ENCODE results near the gene GLMP. TPM values are rescaled to one million over a fixed set of nuclear protein-coding genes. Genes with fewer than 3 reads are reported as not detected.

GLMP gene
- total and polyA plus RNA-seq, 2 donors (not counting 3 experiments of a cell fraction or from before 2014, with no cell fraction given) = 84.3 to 109 TPM

DNA sequence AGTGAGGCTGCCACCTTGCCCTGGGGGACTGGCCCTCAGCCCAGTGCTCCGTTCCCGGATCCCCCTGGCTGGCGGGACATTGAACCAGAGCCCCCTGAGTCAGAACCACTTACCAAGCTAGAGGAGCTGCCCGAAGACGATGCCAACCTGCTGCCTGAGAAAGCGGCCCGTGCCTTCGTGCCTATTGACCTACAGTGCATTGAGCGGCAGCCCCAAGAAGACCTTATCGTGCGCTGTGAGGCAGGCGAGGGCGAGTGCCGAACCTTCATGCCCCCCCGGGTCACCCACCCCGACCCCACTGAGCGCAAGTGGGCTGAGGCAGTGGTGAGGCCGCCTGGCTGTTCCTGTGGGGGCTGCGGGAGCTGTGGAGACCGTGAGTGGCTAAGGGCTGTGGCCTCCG, 10.0 kb downstream of the GLMP start:
- peaks cover 14% of the 10 kb centered on the region for H3K4me1 ChIP-seq (ENCODE audit: control insufficient read depth, extremely low read depth, insufficient read depth, low read length)
- H3K79me2 ChIP-seq (ENCODE audit: control insufficient read depth, insufficient read depth, low read length) = peaks cover 21% of the 10 kb centered on the region
- H4K20me1 ChIP-seq (replicated peaks; ENCODE audit: control insufficient read depth, extremely low read depth, insufficient read depth, low read length) = peaks cover 2% of the 10 kb centered on the region
- no peaks in the 10 kb centered on the region for H3K9me3 ChIP-seq (replicated peaks; ENCODE audit: control insufficient read depth, insufficient read depth, low read length)
- H3K27me3 ChIP-seq (ENCODE audit: control insufficient read depth in 2 of 2, insufficient read depth in 2 of 2, low read length in 2 of 2) = no peaks in the 10 kb centered on the region
- TF ChIP-seq GATA2 (IDR thresholded peaks at IDR 0.05; ENCODE audit: insufficient read depth, insufficient read length, low read depth, low read length) (no peak), POLR2A (IDR thresholded peaks at IDR 0.05; ENCODE audit: low read depth, low read length) (no peak), EZH2 (IDR thresholded peaks at IDR 0.05; ENCODE audit: borderline replicate concordance, low read depth, low read length, severe bottlenecking) (no peak), MYC (IDR thresholded peaks at IDR 0.05; ENCODE audit: low read depth, low read length) (no peak), JUN (IDR thresholded peaks at IDR 0.05; ENCODE audit: borderline replicate concordance, insufficient read depth, insufficient read length, low read depth) (no peak), POLR2AphosphoS5 (IDR thresholded peaks at IDR 0.05; ENCODE audit: insufficient read depth, low read depth, low read length) (no peak), FOS (IDR thresholded peaks at IDR 0.05; ENCODE audit: borderline replicate concordance, insufficient read depth, low read length) (no peak)
- TF ChIP-seq, protein P1, sequence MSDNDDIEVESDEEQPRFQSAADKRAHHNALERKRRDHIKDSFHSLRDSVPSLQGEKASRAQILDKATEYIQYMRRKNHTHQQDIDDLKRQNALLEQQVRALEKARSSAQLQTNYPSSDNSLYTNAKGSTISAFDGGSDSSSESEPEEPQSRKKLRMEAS (IDR thresholded peaks at IDR 0.05; ENCODE audit: insufficient read depth, insufficient read length) = no peak
- no peak for DNase-seq (ENCODE audit: low read depth, low spot score)
- BruUV-seq (replicated peaks) = no TSS peak
- CTCF ChIA-PET = interaction anchor here (0.7 kb wide), 1 partner anchor 34 kb away, joined by 3 read pairs; no protein-coding TSS in a partner anchor
- POLR2A ChIA-PET = no interaction called here
- no peak overlapping the region for H3K27ac ChIP-seq (ENCODE audit: insufficient read depth, low read depth, low read length)
- peaks cover 0 to 2% of the 10 kb centered on the region in 2 experiments for H3K36me3 ChIP-seq (ENCODE audit: control insufficient read depth in 2 of 2, extremely low read depth in 1 of 2, insufficient read depth in 2 of 2, low read length in 2 of 2)
- FAIRE-seq = no peak
- H3K4me2 ChIP-seq (ENCODE audit: insufficient read depth, low read length) = no peak overlapping the region
- no peak overlapping the region for H3K4me3 ChIP-seq (replicated peaks in 1 of 3; ENCODE audit: insufficient read depth in 1 of 3, low read depth in 1 of 3, low read length in 3 of 3)
- no peak overlapping the region for H2AFZ ChIP-seq (ENCODE audit: low read depth, low read length)
- no peak overlapping the region for H3K9ac ChIP-seq (replicated peaks; ENCODE audit: extremely low read depth, insufficient read depth, low read length)
- dilution Hi-C loops (cut with MboI; ENCODE audit: extremely low pct_ligation_motif_present, low sequenced_read_pairs) (no loop called here), intact Hi-C loops (cut with micrococcal nuclease) (no loop called here)
- no peaks in the 10 kb centered on the region for H3K9me1 ChIP-seq (replicated peaks; ENCODE audit: control insufficient read depth, extremely low read depth, insufficient read depth, low read length)

DNA sequence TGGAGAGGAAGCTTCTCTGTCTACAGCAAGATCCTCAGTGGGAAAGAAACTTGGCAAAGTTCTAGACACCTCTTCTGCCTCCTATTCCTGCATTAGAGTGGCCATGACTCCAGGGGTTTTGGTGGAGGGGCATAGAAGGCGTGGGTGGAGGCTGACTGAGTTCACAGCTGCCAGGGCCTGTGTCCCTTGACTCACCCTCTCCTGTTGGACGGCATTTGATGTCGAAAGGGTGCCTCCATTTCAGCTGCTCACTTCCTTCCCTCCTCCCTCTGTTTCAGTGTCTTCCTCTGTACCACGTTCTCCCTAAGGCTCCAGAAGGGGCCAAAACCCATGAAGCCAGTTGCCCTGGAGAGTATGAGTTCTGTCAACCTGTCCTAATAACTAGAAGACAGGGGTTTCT, 10.7 kb downstream of the GLMP start:
- no peak for FAIRE-seq
- TF ChIP-seq, protein P2, sequence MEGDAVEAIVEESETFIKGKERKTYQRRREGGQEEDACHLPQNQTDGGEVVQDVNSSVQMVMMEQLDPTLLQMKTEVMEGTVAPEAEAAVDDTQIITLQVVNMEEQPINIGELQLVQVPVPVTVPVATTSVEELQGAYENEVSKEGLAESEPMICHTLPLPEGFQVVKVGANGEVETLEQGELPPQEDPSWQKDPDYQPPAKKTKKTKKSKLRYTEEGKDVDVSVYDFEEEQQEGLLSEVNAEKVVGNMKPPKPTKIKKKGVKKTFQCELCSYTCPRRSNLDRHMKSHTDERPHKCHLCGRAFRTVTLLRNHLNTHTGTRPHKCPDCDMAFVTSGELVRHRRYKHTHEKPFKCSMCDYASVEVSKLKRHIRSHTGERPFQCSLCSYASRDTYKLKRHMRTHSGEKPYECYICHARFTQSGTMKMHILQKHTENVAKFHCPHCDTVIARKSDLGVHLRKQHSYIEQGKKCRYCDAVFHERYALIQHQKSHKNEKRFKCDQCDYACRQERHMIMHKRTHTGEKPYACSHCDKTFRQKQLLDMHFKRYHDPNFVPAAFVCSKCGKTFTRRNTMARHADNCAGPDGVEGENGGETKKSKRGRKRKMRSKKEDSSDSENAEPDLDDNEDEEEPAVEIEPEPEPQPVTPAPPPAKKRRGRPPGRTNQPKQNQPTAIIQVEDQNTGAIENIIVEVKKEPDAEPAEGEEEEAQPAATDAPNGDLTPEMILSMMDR (IDR thresholded peaks at IDR 0.05; ENCODE audit: extremely low read depth in 1 of 2, insufficient read depth in 1 of 2, low read depth in 1 of 2, low read length in 2 of 2) = no peak
- TF ChIP-seq JUN (IDR thresholded peaks at IDR 0.05; ENCODE audit: borderline replicate concordance, insufficient read depth, insufficient read length, low read depth) (no peak), EZH2 (IDR thresholded peaks at IDR 0.05; ENCODE audit: borderline replicate concordance, low read depth, low read length, severe bottlenecking) (no peak), POLR2AphosphoS5 (IDR thresholded peaks at IDR 0.05; ENCODE audit: insufficient read depth, low read depth, low read length) (no peak), GATA2 (IDR thresholded peaks at IDR 0.05; ENCODE audit: insufficient read depth, insufficient read length, low read depth, low read length) (no peak), MYC (IDR thresholded peaks at IDR 0.05; ENCODE audit: low read depth, low read length) (no peak)
- Histone ChIP-seq H3K4me2 (ENCODE audit: insufficient read depth, low read length) (no peak overlapping the region), H3K4me1 (ENCODE audit: control insufficient read depth, extremely low read depth, insufficient read depth, low read length) (peaks cover 14% of the 10 kb centered on the region), H3K4me3 (replicated peaks in 1 of 3; ENCODE audit: insufficient read depth in 1 of 3, low read depth in 1 of 3, low read length in 3 of 3) (no peak overlapping the region), H3K79me2 (ENCODE audit: control insufficient read depth, insufficient read depth, low read length) (peaks cover 28% of the 10 kb centered on the region), H3K9ac (replicated peaks; ENCODE audit: extremely low read depth, insufficient read depth, low read length) (no peak overlapping the region), H3K9me1 (replicated peaks; ENCODE audit: control insufficient read depth, extremely low read depth, insufficient read depth, low read length) (no peaks in the 10 kb centered on the region), H3K36me3 (ENCODE audit: control insufficient read depth in 2 of 2, extremely low read depth in 1 of 2, insufficient read depth in 2 of 2, low read length in 2 of 2) (peaks cover 0 to 2% of the 10 kb centered on the region in 2 experiments), H2AFZ (ENCODE audit: low read depth, low read length) (no peak overlapping the region), H4K20me1 (replicated peaks; ENCODE audit: control insufficient read depth, extremely low read depth, insufficient read depth, low read length) (peaks cover 2% of the 10 kb centered on the region), H3K9me3 (replicated peaks; ENCODE audit: control insufficient read depth, insufficient read depth, low read length) (no peaks in the 10 kb centered on the region), H3K27me3 (ENCODE audit: control insufficient read depth in 2 of 2, insufficient read depth in 2 of 2, low read length in 2 of 2) (no peaks in the 10 kb centered on the region), H3K27ac (ENCODE audit: insufficient read depth, low read depth, low read length) (no peak overlapping the region)
- DNase-seq (ENCODE audit: low read depth, low spot score) = no peak
- no TSS peak for BruUV-seq (replicated peaks)
- POLR2A ChIA-PET = no interaction called here
- intact Hi-C loops (cut with micrococcal nuclease) (no loop called here), dilution Hi-C loops (cut with MboI; ENCODE audit: extremely low pct_ligation_motif_present, low sequenced_read_pairs) (no loop called here)
- CTCF ChIA-PET = no interaction called here

All from endothelial cell of umbilical vein (primary cell).